OCI-LY7 (cell line): Measurements from ENCODE around the gene OR1J2.

Experiments used
- EZH2phosphoT487 ChIP-seq: fragments of 200-600 bp; sonication (generic); IDR thresholded peaks from 2 replicates; pipeline ENCODE4 v1.6.1; 2018; ENCODE audit warnings: low read depth, borderline replicate concordance, mild to moderate bottlenecking, mixed run types, antibody characterized with exemption, low read length, moderate library complexity, mixed read lengths
- TF ChIP-seq, protein P1 (sequence below): fragments of 200-600 bp; sonication (generic); conservative IDR thresholded peaks from 2 replicates; pipeline ENCODE4 v1.5.1; 2014; ENCODE audit warnings: mild to moderate bottlenecking, antibody characterized with exemption, low read length, moderate library complexity, mixed read lengths

DNA sequence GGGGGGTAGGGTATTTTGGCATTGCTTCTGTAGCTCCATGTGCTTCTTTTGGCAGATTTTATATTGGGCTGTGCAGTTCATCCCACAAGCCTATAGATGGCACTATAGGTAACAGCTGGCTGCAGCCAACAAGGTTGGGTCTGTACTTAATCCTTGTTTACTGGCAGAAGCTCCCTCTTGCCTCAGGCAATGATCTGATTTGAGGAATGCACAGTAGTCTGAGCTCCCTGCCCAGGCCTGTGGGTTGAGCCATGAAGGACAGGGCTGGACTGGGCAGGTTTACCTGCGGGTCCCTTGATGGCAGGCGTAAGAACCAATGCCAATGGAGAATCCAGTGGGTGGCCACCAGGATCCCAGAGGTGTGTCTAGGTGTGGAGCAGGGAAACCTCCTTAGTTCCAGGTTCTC lies 11.7 kb upstream of the OR1J2 start:
- TF ChIP-seq, protein P1, sequence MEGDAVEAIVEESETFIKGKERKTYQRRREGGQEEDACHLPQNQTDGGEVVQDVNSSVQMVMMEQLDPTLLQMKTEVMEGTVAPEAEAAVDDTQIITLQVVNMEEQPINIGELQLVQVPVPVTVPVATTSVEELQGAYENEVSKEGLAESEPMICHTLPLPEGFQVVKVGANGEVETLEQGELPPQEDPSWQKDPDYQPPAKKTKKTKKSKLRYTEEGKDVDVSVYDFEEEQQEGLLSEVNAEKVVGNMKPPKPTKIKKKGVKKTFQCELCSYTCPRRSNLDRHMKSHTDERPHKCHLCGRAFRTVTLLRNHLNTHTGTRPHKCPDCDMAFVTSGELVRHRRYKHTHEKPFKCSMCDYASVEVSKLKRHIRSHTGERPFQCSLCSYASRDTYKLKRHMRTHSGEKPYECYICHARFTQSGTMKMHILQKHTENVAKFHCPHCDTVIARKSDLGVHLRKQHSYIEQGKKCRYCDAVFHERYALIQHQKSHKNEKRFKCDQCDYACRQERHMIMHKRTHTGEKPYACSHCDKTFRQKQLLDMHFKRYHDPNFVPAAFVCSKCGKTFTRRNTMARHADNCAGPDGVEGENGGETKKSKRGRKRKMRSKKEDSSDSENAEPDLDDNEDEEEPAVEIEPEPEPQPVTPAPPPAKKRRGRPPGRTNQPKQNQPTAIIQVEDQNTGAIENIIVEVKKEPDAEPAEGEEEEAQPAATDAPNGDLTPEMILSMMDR: peak; percentile 89
- no peak for TF ChIP-seq EZH2phosphoT487
